HepG2 (cell line): ENCODE measurements around the gene PRKRIP1. TPM values are rescaled to one million over a fixed set of nuclear protein-coding genes. Genes with fewer than 3 reads are reported as not detected.

ENCODE experiments used
- AFF4 ChIP-seq: sonication (generic); formaldehyde crosslinking; IDR thresholded peaks from 2 replicates; pipeline ENCODE4 v1.4.0; 2020; ENCODE audit warnings: missing genetic modification reagents
- ATF2 ChIP-seq: sonication (generic); formaldehyde crosslinking; IDR thresholded peaks from 2 replicates; pipeline ENCODE4 v1.4.0; 2020; ENCODE audit warnings: missing genetic modification reagents
- CHD4 ChIP-seq: fragments of 200-600 bp; sonication (generic); IDR thresholded peaks from 2 replicates; pipeline ENCODE4 v1.7.0; 2017; ENCODE audit warnings: mild to moderate bottlenecking, low read length, borderline replicate concordance
- ISL2 ChIP-seq: sonication (generic); formaldehyde crosslinking; IDR thresholded peaks from 2 replicates; pipeline ENCODE4 v1.5.0; 2020; ENCODE audit warnings: missing genetic modification reagents
- KAT8 ChIP-seq: IDR thresholded peaks from 2 replicates; pipeline ENCODE4 v1.6.1; 2016; ENCODE audit warnings: missing genetic modification reagents, missing compliant biosample characterization
- MIXL1 ChIP-seq: IDR thresholded peaks from 2 replicates; pipeline ENCODE4 v1.6.1; 2016
- NR0B2 ChIP-seq: sonication (generic); formaldehyde crosslinking; IDR thresholded peaks from 2 replicates; pipeline ENCODE4 v1.4.0; 2020; ENCODE audit warnings: mild to moderate bottlenecking, missing genetic modification reagents
- U2AF2 ChIP-seq: fragments of 200-400 bp; formaldehyde crosslinking; IDR thresholded peaks from 2 replicates; pipeline ENCODE4 v1.6.1; 2017; ENCODE audit warnings: low read depth, mild to moderate bottlenecking, low read length
- ZNF142 ChIP-seq: sonication (generic); formaldehyde crosslinking; IDR thresholded peaks from 2 replicates; pipeline ENCODE4 v1.4.0; 2020; ENCODE audit warnings: missing genetic modification reagents
- ZNF432 ChIP-seq: sonication (generic); formaldehyde crosslinking; IDR thresholded peaks from 2 replicates; pipeline ENCODE4 v1.5.0; 2020; ENCODE audit warnings: missing genetic modification reagents, mild to moderate bottlenecking, borderline replicate concordance
- ZNF513 ChIP-seq: sonication (generic); formaldehyde crosslinking; conservative IDR thresholded peaks from 2 replicates; pipeline ENCODE4 v1.5.0; 2020; ENCODE audit warnings: missing genetic modification reagents
- ZNF567 ChIP-seq: sonication (generic); formaldehyde crosslinking; IDR thresholded peaks from 2 replicates; pipeline ENCODE4 v1.8.1; 2023; ENCODE audit warnings: mild to moderate bottlenecking, missing genetic modification reagents, borderline replicate concordance
- polyA plus RNA-seq, 8 experiments: library from polyadenylated mRNA; depleted of rRNA in 3 of 8; stranded (reverse) in 7 of 8; unstranded in 1 of 8; fragments of >200 nt; fragmentation: Illumina TruSeq in 4 of 8; extraction: Trizol in 4 of 8; gene quantifications; 2 replicates each; pipeline versions ENCODE4 v1.2.1 to v1.2.3, GENCODE V29; 2011 to 2016; ENCODE audit warnings: low read depth in 4 of 8, missing spikeins in 1 of 8, mixed read lengths in 1 of 8; ENCODE audit not compliant: insufficient read depth in 1 of 8
- total RNA-seq, 5 experiments: library from RNA; depleted of rRNA; stranded (reverse); fragments of >200 nt; fragmentation: Illumina TruSeq; extraction: Trizol; gene quantifications; 2 replicates each; pipeline ENCODE4 v1.2.3, GENCODE V29; 2016; ENCODE audit warnings: low read depth in 1 of 5
- TF ChIP-seq, protein P1 (sequence below): sonication (generic); formaldehyde crosslinking; IDR thresholded peaks from 2 replicates; pipeline ENCODE4 v1.5.0; 2020; ENCODE audit warnings: mild to moderate bottlenecking, low read depth, missing genetic modification reagents, borderline replicate concordance
- TF ChIP-seq, protein P2 (sequence below): sonication (generic); formaldehyde crosslinking; IDR thresholded peaks from 2 replicates; pipeline ENCODE4 v1.8.1; 2023; ENCODE audit warnings: missing genetic modification reagents, mild to moderate bottlenecking, borderline replicate concordance

The PRKRIP1 gene
- total and polyA plus RNA-seq, 2 of the 13 experiments (the other 11 are each of a cell fraction or from before 2014, with no cell fraction given): 13.2 to 16.8 TPM

DNA sequence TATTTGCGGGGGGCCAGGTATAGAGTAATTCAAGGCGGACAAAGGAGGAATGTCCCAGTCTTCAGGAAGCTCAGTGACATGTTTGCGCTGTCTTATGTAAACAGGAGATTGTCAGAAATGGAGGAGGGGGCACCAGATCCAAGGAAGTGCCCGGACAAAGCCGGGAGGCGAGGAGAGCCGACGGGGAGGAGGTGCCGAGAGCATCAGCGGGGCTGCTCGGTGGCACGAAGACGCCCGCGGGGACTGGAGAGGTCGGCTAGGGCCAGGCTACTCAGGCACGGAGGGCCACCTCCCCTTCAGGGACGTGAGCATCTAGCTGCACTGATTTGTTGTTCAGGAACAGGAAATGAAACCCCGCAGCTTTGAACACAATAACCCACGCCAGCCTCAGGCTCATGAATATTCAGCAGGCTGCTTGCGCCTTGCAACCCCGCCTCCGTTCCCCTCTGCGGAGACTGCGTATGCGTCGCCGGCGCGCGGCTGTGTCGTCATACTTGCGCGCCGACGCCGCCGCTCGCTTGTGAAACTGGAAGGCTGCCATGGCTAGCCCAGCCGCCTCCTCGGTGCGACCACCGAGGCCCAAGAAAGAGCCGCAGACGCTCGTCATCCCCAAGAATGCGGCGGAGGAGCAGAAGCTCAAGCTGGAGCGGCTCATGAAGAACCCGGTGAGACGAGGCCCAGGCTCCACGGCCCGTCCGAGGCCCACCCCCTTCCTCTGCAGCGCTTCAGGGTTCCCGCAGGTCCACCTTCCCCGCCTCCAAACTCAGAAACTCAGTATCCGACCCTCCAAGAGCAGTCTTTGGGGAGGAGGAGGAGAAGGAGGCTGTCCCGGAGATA, at the start of gene PRKRIP1 (continued):
- TF ChIP-seq ZNF567 (CRISPR knock-in tag) (no peak), ZNF432 (no peak), MIXL1 (CRISPR knock-in tag) (no peak), CHD4 (no peak), KAT8 (CRISPR knock-in tag) (peak; percentile 88), ZNF142 (no peak), AFF4 (no peak), ISL2 (CRISPR knock-in tag) (peak; percentile 52; the same call in 1 of the 2 replicates), U2AF2 (no peak), ATF2 (0 out of 2 replicates have a peak, but pooled peaks have one; percentile 18), NR0B2 (no peak), ZNF513 (CRISPR knock-in tag) (no peak)
- TF ChIP-seq, protein P1, sequence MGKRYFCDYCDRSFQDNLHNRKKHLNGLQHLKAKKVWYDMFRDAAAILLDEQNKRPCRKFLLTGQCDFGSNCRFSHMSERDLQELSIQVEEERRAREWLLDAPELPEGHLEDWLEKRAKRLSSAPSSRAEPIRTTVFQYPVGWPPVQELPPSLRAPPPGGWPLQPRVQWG (CRISPR knock-in tag): 0 out of 2 replicates have a peak, but pooled peaks have one; percentile 52
- TF ChIP-seq, protein P2, sequence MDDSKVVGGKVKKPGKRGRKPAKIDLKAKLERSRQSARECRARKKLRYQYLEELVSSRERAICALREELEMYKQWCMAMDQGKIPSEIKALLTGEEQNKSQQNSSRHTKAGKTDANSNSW (CRISPR knock-in tag): no peak
